GM10266 (cell line): ENCODE results near the gene HADHA.

ENCODE experiments used
- DNase-seq: peaks from one replicate; pipeline ENCODE4 v3.0.0; 2012; ENCODE audit errors: extremely low spot score
- TF ChIP-seq, protein P1 (sequence below): IDR thresholded peaks from 2 replicates; pipeline ENCODE4 v1.5.1; 2012; ENCODE audit warnings: mild to moderate bottlenecking, low read depth; ENCODE audit not compliant: control insufficient read depth, insufficient read depth; ENCODE audit errors: missing control alignments

Gene HADHA

DNA sequence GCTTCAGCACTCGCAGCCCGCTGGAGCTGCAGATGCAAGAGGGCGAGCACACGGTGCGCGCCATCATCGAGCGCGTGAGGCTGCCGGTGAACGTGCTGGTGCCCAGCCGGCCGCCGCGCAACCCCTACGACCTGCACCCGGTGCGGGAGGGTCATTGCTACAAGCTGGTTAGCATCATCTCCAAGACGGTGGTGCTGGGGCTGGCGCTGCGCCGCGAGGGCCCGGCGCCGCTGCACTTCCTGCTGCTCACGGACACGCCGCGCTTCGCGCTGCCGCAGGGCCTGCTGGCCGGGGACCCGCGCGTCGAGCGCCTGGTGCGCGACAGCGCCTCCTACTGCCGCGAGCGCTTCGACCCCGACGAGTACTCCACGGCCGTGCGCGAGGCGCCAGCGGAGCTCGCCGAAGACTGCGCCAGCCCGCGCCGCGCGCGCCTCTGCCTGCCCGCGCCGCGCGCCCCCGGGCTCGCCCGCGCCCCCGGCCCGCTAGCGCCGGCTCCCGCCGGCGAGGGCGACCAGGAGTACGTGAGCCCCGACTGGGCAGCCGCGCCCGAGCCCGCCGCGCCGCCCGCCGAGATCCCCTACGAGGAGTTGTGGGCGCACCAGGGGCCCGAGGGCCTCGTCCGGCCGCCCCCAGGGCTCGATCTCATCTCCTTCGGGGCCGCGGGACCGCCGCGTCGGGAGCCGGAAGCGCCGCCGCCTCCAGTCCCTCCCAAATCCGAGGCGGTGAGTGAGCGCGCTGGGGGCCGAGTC, 59.7 kb downstream of the HADHA start:
- peak; percentile 96 for DNase-seq
- TF ChIP-seq, protein P1, sequence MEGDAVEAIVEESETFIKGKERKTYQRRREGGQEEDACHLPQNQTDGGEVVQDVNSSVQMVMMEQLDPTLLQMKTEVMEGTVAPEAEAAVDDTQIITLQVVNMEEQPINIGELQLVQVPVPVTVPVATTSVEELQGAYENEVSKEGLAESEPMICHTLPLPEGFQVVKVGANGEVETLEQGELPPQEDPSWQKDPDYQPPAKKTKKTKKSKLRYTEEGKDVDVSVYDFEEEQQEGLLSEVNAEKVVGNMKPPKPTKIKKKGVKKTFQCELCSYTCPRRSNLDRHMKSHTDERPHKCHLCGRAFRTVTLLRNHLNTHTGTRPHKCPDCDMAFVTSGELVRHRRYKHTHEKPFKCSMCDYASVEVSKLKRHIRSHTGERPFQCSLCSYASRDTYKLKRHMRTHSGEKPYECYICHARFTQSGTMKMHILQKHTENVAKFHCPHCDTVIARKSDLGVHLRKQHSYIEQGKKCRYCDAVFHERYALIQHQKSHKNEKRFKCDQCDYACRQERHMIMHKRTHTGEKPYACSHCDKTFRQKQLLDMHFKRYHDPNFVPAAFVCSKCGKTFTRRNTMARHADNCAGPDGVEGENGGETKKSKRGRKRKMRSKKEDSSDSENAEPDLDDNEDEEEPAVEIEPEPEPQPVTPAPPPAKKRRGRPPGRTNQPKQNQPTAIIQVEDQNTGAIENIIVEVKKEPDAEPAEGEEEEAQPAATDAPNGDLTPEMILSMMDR: peak; percentile 86

DNA sequence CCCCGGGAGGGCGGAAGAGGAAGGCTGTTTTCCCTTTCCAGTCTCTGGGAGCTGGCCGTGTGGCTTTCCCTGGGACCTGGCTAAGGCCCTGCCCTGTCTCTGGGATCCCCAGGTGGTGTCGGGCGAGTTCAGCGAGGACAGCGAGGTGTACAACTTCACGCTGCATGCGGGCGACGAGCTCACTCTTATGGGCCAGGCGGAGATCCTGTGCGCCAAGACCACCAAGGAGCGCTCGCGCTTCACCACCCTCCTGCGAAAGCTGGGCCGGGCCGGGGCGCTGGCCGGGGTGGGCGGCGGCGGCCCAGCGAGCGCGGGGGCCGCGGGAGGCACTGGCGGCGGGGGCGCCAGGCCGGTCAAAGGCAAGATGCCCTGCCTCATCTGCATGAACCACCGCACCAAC, 60.3 kb downstream of the HADHA start:
- TF ChIP-seq, protein P1: no peak
- DNase-seq: no peak

GRCh38 chr2:26182887-26183630, 61.4 kb downstream of the HADHA start:
- TF ChIP-seq, protein P1: no peak
- DNase-seq: no peak

- TF ChIP-seq, protein P1: no peak
- no peak for DNase-seq
These were observed 62.0 kb downstream of the HADHA start for GRCh38 chr2:26182441-26182840.

DNA sequence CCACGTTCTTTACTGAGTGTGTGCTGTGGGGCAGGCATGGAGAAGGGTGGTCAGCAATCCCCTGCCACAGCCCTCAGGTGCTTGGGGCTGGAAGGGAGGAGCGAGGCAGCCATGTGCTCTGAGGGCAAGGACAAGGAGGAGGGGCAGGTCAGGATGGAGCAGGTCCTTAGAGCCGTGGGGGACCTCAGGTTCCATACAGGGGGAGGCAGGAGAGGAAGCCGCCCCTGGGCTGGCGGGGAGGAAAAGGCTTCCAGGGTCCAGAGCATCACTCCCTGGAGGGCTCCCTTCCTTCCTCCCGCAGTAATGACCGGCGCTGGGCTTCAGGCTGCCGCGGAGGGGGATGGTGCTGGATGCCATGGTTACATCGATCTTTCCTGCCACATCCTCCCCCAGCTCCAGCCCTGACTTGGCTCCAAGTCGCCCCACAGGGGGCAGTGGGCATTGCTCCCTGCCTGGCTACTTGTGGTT, 65.0 kb downstream of the HADHA start:
- DNase-seq: no peak
- TF ChIP-seq, protein P1: no peak

- TF ChIP-seq, protein P1: no peak
- DNase-seq: peak; percentile 56
These were observed 65.5 kb downstream of the HADHA start for GRCh38 chr2:26178746-26179436.
